ENCODE data around the gene TTC21A.

DNA sequence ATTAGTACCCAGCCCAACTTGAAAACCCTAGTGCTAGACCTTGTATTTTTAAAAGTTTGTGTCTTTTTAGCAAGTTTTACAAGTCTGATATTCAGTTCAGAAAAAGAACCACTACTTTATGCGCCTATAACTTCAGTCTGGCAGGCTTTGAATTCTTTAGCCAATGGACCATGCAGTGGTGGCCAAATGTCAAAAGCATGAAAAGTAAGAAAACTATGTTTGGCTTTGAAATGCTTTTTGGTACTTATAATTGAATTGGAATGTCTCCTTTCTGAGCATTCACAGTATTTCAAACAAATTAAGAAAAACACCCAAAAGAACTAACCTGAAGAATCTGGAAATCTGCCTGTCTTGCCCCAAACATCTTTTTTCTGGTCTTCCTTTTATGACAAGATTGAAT, 42.8 kb upstream of the TTC21A start:
- TF ChIP-seq, protein P1, sequence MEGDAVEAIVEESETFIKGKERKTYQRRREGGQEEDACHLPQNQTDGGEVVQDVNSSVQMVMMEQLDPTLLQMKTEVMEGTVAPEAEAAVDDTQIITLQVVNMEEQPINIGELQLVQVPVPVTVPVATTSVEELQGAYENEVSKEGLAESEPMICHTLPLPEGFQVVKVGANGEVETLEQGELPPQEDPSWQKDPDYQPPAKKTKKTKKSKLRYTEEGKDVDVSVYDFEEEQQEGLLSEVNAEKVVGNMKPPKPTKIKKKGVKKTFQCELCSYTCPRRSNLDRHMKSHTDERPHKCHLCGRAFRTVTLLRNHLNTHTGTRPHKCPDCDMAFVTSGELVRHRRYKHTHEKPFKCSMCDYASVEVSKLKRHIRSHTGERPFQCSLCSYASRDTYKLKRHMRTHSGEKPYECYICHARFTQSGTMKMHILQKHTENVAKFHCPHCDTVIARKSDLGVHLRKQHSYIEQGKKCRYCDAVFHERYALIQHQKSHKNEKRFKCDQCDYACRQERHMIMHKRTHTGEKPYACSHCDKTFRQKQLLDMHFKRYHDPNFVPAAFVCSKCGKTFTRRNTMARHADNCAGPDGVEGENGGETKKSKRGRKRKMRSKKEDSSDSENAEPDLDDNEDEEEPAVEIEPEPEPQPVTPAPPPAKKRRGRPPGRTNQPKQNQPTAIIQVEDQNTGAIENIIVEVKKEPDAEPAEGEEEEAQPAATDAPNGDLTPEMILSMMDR (IDR thresholded peaks at IDR 0.05), result no peak
- TF ChIP-seq POLR2A (IDR thresholded peaks at IDR 0.05), result no peak
